MM.1S (cell line): ENCODE measurements around the gene CBFB.
"Not testable (repeated sequence)": the region's sequence is repeated elsewhere in the genome, so short reads cannot be mapped to it uniquely, and the experiment has no call there.

Experiments used
- DNase-seq: peaks from one replicate; pipeline ENCODE4 v3.0.0-alpha.2; 2015
- H2AFZ ChIP-seq: fragments of 300-600 bp; sonication (generic); 2 replicates; pipeline ENCODE4 v1.6.0; 2016; ENCODE audit warnings: antibody characterized with exemption, low read length
- H3F3A ChIP-seq: fragments of 300-600 bp; sonication (generic); 2 replicates; pipeline ENCODE4 v1.6.1; 2016; ENCODE audit warnings: mild to moderate bottlenecking, antibody characterized with exemption, low read length, moderate library complexity, mixed read lengths; ENCODE audit not compliant: insufficient read depth
- H3K27ac ChIP-seq: fragments of 300-600 bp; sonication (generic); 2 replicates; pipeline ENCODE4 v1.5.1; 2016; ENCODE audit warnings: mild to moderate bottlenecking, low read length
- H3K27me3 ChIP-seq: fragments of 300-600 bp; sonication (generic); replicated peaks from 2 replicates; pipeline ENCODE4 v1.6.0; 2016; ENCODE audit warnings: low read length; ENCODE audit not compliant: insufficient read depth
- H3K36me3 ChIP-seq: fragments of 300-600 bp; sonication (generic); replicated peaks from 2 replicates; pipeline ENCODE4 v1.6.1; 2016; ENCODE audit warnings: mild to moderate bottlenecking, low read length, mixed read lengths; ENCODE audit not compliant: insufficient read depth
- H3K4me1 ChIP-seq: fragments of 300-600 bp; sonication (generic); 2 replicates; pipeline ENCODE4 v1.6.1; 2016; ENCODE audit warnings: low read length, mixed read lengths
- H3K4me2 ChIP-seq: fragments of 300-600 bp; sonication (generic); 2 replicates; pipeline ENCODE4 v1.6.0; 2016; ENCODE audit warnings: low read depth, low read length
- H3K4me3 ChIP-seq: fragments of 300-600 bp; sonication (generic); 2 replicates; pipeline ENCODE4 v1.5.1; 2016; ENCODE audit warnings: low read length, mixed read lengths
- H3K79me2 ChIP-seq: fragments of 300-600 bp; sonication (generic); 2 replicates; pipeline ENCODE4 v1.6.1; 2016; ENCODE audit warnings: mixed run types, low read length, mixed read lengths
- H3K9ac ChIP-seq: fragments of 300-600 bp; sonication (generic); 2 replicates; pipeline ENCODE4 v1.6.1; 2016; ENCODE audit warnings: low read length, mixed read lengths
- H3K9me2 ChIP-seq: fragments of 300-600 bp; sonication (generic); replicated peaks from 2 replicates; pipeline ENCODE4 v1.6.1; 2016; ENCODE audit warnings: mild to moderate bottlenecking, low read length, mixed read lengths; ENCODE audit not compliant: insufficient read depth
- H3K9me3 ChIP-seq: fragments of 300-600 bp; sonication (generic); replicated peaks from 2 replicates; pipeline ENCODE4 v1.6.1; 2016; ENCODE audit warnings: mild to moderate bottlenecking, low read length, mixed read lengths; ENCODE audit not compliant: insufficient read depth
- H4K20me1 ChIP-seq: fragments of 300-600 bp; sonication (generic); 2 replicates; pipeline ENCODE4 v1.6.1; 2016; ENCODE audit warnings: mild to moderate bottlenecking, low read length, moderate library complexity, mixed read lengths; ENCODE audit not compliant: insufficient read depth
- CTCF ChIP-seq: fragments of 300-600 bp; sonication (generic); IDR thresholded peaks from 2 replicates; pipeline ENCODE4 v1.5.1; 2016; ENCODE audit warnings: antibody characterized with exemption, low read length, mixed read lengths
- EZH2 ChIP-seq: fragments of 300-600 bp; sonication (generic); optimal IDR thresholded peaks from 2 replicates; pipeline ENCODE3; 2017; ENCODE audit warnings: low read depth, mild to moderate bottlenecking, antibody characterized with exemption, low read length, mixed read lengths
- EZH2phosphoT487 ChIP-seq: fragments of 300-600 bp; sonication (generic); IDR thresholded peaks from 2 replicates; pipeline ENCODE4 v1.6.1; 2018; ENCODE audit warnings: antibody characterized with exemption, low read length

CBFB gene

DNA sequence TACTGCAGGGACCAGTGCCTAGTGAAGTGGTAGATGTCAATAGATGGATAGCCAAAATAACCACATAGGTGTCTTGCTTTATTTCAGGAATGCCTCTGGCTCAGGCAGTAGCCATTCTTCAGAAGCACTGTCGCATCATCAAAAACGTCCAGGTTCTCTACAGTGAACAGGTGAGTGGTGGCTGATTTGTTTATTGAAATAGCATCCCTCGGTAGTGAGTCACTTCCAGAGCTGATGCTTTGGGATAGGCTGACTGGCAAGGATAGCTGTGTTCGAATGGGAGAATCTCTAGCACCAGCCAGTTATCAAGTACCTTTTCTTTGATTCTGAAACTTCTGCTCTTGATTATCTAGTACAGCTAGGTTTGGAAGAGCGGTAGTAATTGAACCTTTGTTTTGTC, 91.1 kb downstream of the CBFB start:
- no peaks in the 10 kb centered on the region for H3K9me3 ChIP-seq
- no peaks in the 10 kb centered on the region for H3K4me1 ChIP-seq
- H3F3A ChIP-seq = no peaks in the 10 kb centered on the region
- no peak for TF ChIP-seq EZH2
- no peak for DNase-seq
- no peaks in the 10 kb centered on the region for H3K9me2 ChIP-seq
- no peak overlapping the region for H3K27ac ChIP-seq
- H2AFZ ChIP-seq = no peak overlapping the region
- H3K9ac ChIP-seq = no peak overlapping the region
- H3K79me2 ChIP-seq = peaks cover 37% of the 10 kb centered on the region
- H3K36me3 ChIP-seq = no peaks in the 10 kb centered on the region
- no peaks in the 10 kb centered on the region for H4K20me1 ChIP-seq
- no peak overlapping the region for H3K4me2 ChIP-seq
- H3K4me3 ChIP-seq = no peak overlapping the region
- no peaks in the 10 kb centered on the region for H3K27me3 ChIP-seq

DNA sequence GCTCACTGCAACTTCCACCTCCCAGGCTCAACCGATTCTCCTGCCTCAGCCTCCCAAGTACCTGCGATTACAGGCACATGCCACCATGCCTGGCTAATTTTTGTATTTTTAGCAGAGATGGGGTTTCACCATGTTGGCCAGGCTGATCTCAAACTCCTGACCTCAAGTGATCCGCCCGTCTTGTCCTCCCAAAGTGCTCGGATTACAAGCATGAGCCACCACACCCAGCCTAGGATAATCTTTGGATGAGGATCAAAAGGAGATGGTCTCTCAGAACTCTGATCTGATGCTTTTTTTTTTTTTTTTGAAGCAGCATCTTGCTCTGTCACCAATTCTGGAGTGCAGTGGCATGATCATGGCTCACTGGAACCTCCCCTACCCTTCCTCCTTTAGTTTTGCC, 93.8 kb downstream of the CBFB start:
- not testable (repeated sequence) for H3F3A ChIP-seq, H3K36me3 ChIP-seq, H3K27me3 ChIP-seq, H3K9me3 ChIP-seq, H3K9ac ChIP-seq, DNase-seq, H2AFZ ChIP-seq, H3K4me2 ChIP-seq, H4K20me1 ChIP-seq, H3K27ac ChIP-seq, H3K9me2 ChIP-seq, H3K4me3 ChIP-seq, H3K4me1 ChIP-seq
- peaks cover 14% of the 10 kb centered on the region for H3K79me2 ChIP-seq

GRCh38 chr16:67128417-67128816, 99.5 kb downstream of the CBFB start:
- no peaks in the 10 kb centered on the region for H3K79me2 ChIP-seq
- H3K36me3 ChIP-seq = no peaks in the 10 kb centered on the region
- H4K20me1 ChIP-seq = no peaks in the 10 kb centered on the region
- no peaks in the 10 kb centered on the region for H3F3A ChIP-seq
- TF ChIP-seq EZH2phosphoT487 = no peak
- TF ChIP-seq CTCF = no peak
- TF ChIP-seq EZH2 = no peak
- no peaks in the 10 kb centered on the region for H3K9me3 ChIP-seq
- no peak overlapping the region for H2AFZ ChIP-seq
- no peak overlapping the region for H3K27ac ChIP-seq
- H3K9ac ChIP-seq = no peak overlapping the region
- H3K4me2 ChIP-seq = no peak overlapping the region
- no peak for DNase-seq
- no peaks in the 10 kb centered on the region for H3K27me3 ChIP-seq
- no peaks in the 10 kb centered on the region for H3K9me2 ChIP-seq
- no peaks in the 10 kb centered on the region for H3K4me1 ChIP-seq
- no peak overlapping the region for H3K4me3 ChIP-seq

DNA sequence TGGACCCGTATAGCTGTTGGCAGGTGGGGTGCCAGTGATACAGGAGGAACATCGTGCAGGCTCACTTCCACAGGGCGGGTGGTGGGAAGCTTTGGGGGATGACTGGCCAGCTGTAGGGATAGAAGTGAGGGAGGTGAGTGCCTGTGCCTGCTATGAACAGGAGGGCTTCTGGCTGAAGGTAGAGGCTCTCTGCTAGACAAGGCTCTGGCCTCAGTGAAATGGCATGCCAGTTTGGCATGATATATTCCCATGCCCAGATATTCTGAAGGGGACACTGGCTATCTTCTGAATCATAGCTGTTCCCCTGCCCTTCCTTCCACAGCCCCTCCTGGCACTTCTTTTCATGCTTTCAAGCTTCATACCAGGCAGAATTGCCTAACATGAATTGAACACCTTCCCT, 99.9 kb downstream of the CBFB start:
- Histone ChIP-seq H3K9me3 (no peaks in the 10 kb centered on the region), H3K36me3 (no peaks in the 10 kb centered on the region), H3K4me1 (no peaks in the 10 kb centered on the region), H3F3A (no peaks in the 10 kb centered on the region), H3K27me3 (no peaks in the 10 kb centered on the region), H3K4me2 (no peak overlapping the region), H3K27ac (no peak overlapping the region), H3K79me2 (no peaks in the 10 kb centered on the region), H3K9me2 (no peaks in the 10 kb centered on the region), H3K4me3 (no peak overlapping the region), H4K20me1 (no peaks in the 10 kb centered on the region), H2AFZ (no peak overlapping the region), H3K9ac (no peak overlapping the region)
- DNase-seq = no peak
- TF ChIP-seq EZH2phosphoT487 (no peak), CTCF (no peak), EZH2 (no peak)
